PC-9 (cell line): Measurements from ENCODE around the gene PTPN2. TPM values are rescaled to one million over a fixed set of nuclear protein-coding genes. Genes with fewer than 3 reads are reported as not detected.
A peak's percentile ranks its signal among the peaks of the same experiment; 100 is the strongest.

Source experiments
- BruUV-seq: library from RNA; stranded (reverse); fragments of 400-500 nt; replicated peaks from 2 replicates; lab custom pipeline; 2021; lab: Mats Ljungman, UMichigan
- CTCF ChIA-PET: fragments of 300-600 bp; sonication (Branson Sonifier 250); formaldehyde crosslinking; loops from one replicate; lab custom pipeline; 2022; ENCODE audit warnings: antibody characterized with exemption; lab: Charles Lee
- POLR2A ChIA-PET: fragments of 300-600 bp; sonication (Branson Sonifier 250); formaldehyde crosslinking; loops from one replicate; lab custom pipeline; 2022; ENCODE audit warnings: antibody characterized with exemption; ENCODE audit not compliant: unreplicated experiment; lab: Charles Lee
- DNase-seq, 2 experiments: peaks; one replicate each; pipeline versions ENCODE4 v3.0.0 to v3.0.0-alpha.2; 2015 to 2022; ENCODE audit warnings: mixed read lengths in 1 of 2
- H2AFZ ChIP-seq: fragments of 200-600 bp; sonication (generic); 2 replicates; pipeline ENCODE4 v1.8.1; 2017; ENCODE audit warnings: antibody characterized with exemption
- H3F3A ChIP-seq: fragments of 200-600 bp; sonication (generic); 2 replicates; pipeline ENCODE4 v1.8.1; 2017; ENCODE audit warnings: antibody characterized with exemption, mild to moderate bottlenecking, low read depth; ENCODE audit not compliant: insufficient read depth
- H3K27ac ChIP-seq: fragments of 200-600 bp; sonication (generic); 2 replicates; pipeline ENCODE4 v1.6.1; 2016; ENCODE audit warnings: mixed run types
- H3K27me3 ChIP-seq: fragments of 200-600 bp; sonication (generic); 2 replicates; pipeline ENCODE4 v1.6.1; 2016; ENCODE audit warnings: low read depth, mixed run types; ENCODE audit not compliant: insufficient read depth
- H3K36me3 ChIP-seq: fragments of 200-600 bp; sonication (generic); 2 replicates; pipeline ENCODE4 v1.6.1; 2016; ENCODE audit warnings: low read depth, mixed run types
- H3K4me1 ChIP-seq: fragments of 200-600 bp; sonication (generic); replicated peaks from 2 replicates; pipeline ENCODE4 v1.6.1; 2016; ENCODE audit warnings: mixed run types; ENCODE audit not compliant: insufficient read depth
- H3K4me2 ChIP-seq: fragments of 200-600 bp; sonication (generic); 2 replicates; pipeline ENCODE4 v1.6.1; 2017; ENCODE audit warnings: mixed run types
- H3K4me3 ChIP-seq: fragments of 200-600 bp; sonication (generic); 2 replicates; pipeline ENCODE4 v1.6.1; 2016; ENCODE audit warnings: mixed run types
- H3K79me2 ChIP-seq: fragments of 200-600 bp; sonication (generic); 2 replicates; pipeline ENCODE4 v1.6.1; 2017; ENCODE audit warnings: low read depth, mixed run types
- H3K9me2 ChIP-seq: fragments of 200-600 bp; sonication (generic); 2 replicates; pipeline ENCODE4 v1.8.1; 2017; ENCODE audit warnings: mild to moderate bottlenecking; ENCODE audit not compliant: insufficient read depth
- H3K9me3 ChIP-seq: fragments of 200-600 bp; sonication (generic); 2 replicates; pipeline ENCODE4 v1.8.1; 2016; ENCODE audit warnings: low read depth; ENCODE audit not compliant: insufficient read depth
- H4K20me1 ChIP-seq: fragments of 200-600 bp; sonication (generic); 2 replicates; pipeline ENCODE4 v1.8.1; 2017; ENCODE audit not compliant: insufficient read depth
- CTCF ChIP-seq: fragments of 200-600 bp; sonication (generic); conservative IDR thresholded peaks from 2 replicates; pipeline ENCODE4 v1.6.1; 2017; ENCODE audit warnings: mixed run types, antibody characterized with exemption, mild to moderate bottlenecking, moderate library complexity
- EZH2 ChIP-seq: fragments of 200-600 bp; sonication (generic); IDR thresholded peaks from 2 replicates; pipeline ENCODE4 v1.8.0; 2017; ENCODE audit warnings: antibody characterized with exemption, low read depth
- intact Hi-C: fragments of 100-400 bp; cut with micrococcal nuclease; formaldehyde crosslinking; loops from one replicate; pipeline ENCODE4 v1.10.0; 2022; ENCODE audit not compliant: unreplicated experiment
- total RNA-seq: library from RNA; stranded (reverse); gene quantifications from 2 replicates; pipeline ENCODE4 v1.2.3, GENCODE V29; 2021

The PTPN2 gene
- total RNA-seq, 1 experiment from 2014 or later: 78.1 TPM

GRCh38 chr18:12750715-12751502 lies 133.1 kb downstream of the PTPN2 start:
- no peak for DNase-seq
- Histone ChIP-seq H3K27me3 (no peaks in the 10 kb centered on the region), H4K20me1 (no peaks in the 10 kb centered on the region), H3K9me2 (no peaks in the 10 kb centered on the region), H3K9me3 (no peaks in the 10 kb centered on the region), H3K4me3 (no peak overlapping the region), H3K79me2 (no peaks in the 10 kb centered on the region), H3K4me1 (no peaks in the 10 kb centered on the region), H3F3A (no peaks in the 10 kb centered on the region), H3K27ac (no peak overlapping the region), H3K36me3 (no peaks in the 10 kb centered on the region), H2AFZ (no peak overlapping the region), H3K4me2 (no peak overlapping the region)
- ChIA-PET POLR2A (no interaction called here), CTCF (no interaction called here)
- intact Hi-C loops: no loop called here
- TF ChIP-seq EZH2: no peak
- no peak for TF ChIP-seq CTCF
- no TSS peak for BruUV-seq

GRCh38 chr18:12750076-12750714 lies 133.8 kb downstream of the PTPN2 start:
- BruUV-seq: no TSS peak
- Histone ChIP-seq H3F3A (no peaks in the 10 kb centered on the region), H3K9me2 (no peaks in the 10 kb centered on the region), H3K79me2 (no peaks in the 10 kb centered on the region), H2AFZ (no peak overlapping the region), H3K36me3 (no peaks in the 10 kb centered on the region), H3K9me3 (no peaks in the 10 kb centered on the region), H3K4me3 (no peak overlapping the region), H3K4me1 (no peaks in the 10 kb centered on the region), H3K27ac (no peak overlapping the region), H3K4me2 (no peak overlapping the region), H3K27me3 (no peaks in the 10 kb centered on the region), H4K20me1 (no peaks in the 10 kb centered on the region)
- intact Hi-C loops: no loop called here
- DNase-seq: peak in 1 of 2 experiments; percentile 37
- ChIA-PET CTCF (no interaction called here), POLR2A (no interaction called here)
- TF ChIP-seq EZH2: no peak
- TF ChIP-seq CTCF: no peak

GRCh38 chr18:12749121-12749520 lies 134.9 kb downstream of the PTPN2 start:
- Histone ChIP-seq H3K4me1 (no peaks in the 10 kb centered on the region), H3K36me3 (no peaks in the 10 kb centered on the region), H3F3A (no peaks in the 10 kb centered on the region), H4K20me1 (no peaks in the 10 kb centered on the region), H3K4me2 (no peak overlapping the region), H3K79me2 (no peaks in the 10 kb centered on the region), H3K27ac (no peak overlapping the region), H3K9me2 (no peaks in the 10 kb centered on the region), H3K9me3 (no peaks in the 10 kb centered on the region), H3K4me3 (no peak overlapping the region), H3K27me3 (no peaks in the 10 kb centered on the region), H2AFZ (no peak overlapping the region)
- intact Hi-C loops: no loop called here
- TF ChIP-seq CTCF: no peak
- TF ChIP-seq EZH2: no peak
- BruUV-seq: no TSS peak
- DNase-seq: no peak
- ChIA-PET CTCF (interaction anchor here (0.7 kb wide), 2 partner anchors 12 to 335 kb away, joined by 4 read pairs; no protein-coding TSS in a partner anchor), POLR2A (no interaction called here)
